HG03460 (cell line): ENCODE results near the gene REG3G.
"Not testable (repeated sequence)": the region's sequence is repeated elsewhere in the genome, so short reads cannot be mapped to it uniquely, and the experiment has no call there.

ENCODE experiments used
- ATAC-seq: cut with Tn5 transposase; IDR thresholded peaks from one replicate; pipeline ENCODE4 v1.9.1; 2021; ENCODE audit not compliant: unreplicated experiment

Gene REG3G

DNA sequence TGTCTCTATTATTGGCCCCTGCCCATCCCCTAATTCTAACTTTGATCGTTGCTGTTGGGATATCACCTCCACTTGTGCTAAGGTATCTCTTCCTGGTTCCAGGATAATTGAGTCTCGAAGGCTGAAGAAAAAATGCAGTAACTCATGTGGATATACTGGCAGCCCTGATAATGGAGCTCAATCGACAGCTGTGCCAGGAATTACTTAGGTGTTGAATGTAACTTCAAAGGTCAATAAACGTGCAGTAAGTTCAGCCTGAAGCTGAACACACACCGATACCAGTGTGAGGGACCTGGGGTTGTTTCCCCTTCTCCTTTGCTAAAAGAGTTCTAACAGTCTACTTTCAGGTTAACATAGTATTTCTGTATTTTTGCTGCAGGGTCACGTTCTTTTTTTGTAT lies 11.9 kb upstream of the REG3G start:
- no peak for ATAC-seq

DNA sequence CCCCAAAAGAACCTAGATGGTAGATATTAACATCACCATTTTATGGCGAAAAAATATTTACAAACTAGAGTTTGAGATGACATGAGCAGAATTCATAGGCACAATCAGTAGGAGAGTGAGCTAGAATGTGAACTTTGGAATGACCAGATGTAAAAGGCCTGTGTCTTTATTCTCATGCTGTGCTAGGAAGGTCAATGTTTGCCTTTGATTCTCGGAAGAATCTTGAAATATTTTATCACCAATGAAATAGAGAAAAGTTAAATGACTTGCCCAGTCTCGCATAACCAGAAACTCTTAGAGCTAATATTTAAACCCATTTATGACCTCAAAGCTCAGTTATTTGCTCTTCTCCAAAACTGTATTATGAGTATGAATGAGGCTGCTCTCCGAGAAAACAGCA lies 9.2 kb upstream of the REG3G start:
- ATAC-seq: no peak

DNA sequence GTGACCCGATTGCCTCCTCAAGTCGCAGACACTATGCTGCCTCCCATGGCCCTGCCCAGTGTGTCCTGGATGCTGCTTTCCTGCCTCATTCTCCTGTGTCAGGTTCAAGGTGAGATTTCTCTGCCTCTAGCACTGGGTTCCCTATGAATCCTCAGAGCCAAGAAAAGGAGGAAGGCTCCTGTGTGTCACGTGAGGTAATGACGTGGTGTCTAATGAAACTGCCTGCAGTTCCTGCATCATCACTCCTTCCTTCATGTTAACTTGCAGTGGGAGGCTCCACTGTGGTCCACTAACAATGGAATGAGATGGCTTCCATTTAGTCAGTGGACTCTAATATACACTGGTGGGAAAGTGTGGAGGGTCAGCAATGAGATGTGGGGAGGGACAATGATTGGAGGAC lies 559 bp downstream of the REG3G start:
- no peak for ATAC-seq

DNA sequence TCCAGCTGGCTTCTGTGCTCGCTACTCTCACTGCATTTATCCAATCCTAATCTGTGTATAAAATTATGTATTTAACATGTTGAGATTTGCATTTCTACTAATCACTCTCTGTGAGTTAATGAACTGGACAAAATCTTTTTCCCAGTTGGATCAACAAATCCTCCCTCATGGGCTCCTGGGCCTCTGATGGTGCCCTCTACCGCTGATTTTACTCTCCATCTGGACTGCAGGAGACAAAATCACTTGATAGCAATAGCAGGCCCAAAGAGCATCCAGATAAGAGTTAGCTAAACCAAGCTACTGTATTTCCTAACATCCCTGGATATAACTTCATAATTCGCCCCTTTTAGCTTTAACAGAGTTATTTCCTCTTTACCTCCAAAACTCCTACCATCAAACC lies 14.4 kb downstream of the REG3G start:
- no peak for ATAC-seq

DNA sequence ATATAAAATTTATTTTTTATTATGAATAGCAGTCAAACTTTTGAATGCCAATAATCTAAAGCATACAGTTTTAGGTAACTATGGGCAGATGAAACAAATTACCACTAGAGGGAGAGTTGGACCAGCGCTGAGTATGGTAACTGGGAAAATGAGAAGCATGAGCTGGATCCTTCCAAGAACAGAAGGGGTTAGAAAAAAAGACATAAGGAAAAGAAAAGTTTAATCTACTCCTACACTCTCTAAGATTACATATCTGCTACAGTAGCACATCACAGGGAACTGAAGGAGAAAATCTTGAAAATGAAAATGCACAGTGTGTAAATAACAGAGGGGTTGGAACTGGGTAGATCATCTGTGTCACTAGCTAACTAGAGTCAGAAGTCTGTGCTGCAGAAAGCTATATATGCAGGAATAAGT lies 15.5 kb downstream of the REG3G start:
- ATAC-seq: no peak

DNA sequence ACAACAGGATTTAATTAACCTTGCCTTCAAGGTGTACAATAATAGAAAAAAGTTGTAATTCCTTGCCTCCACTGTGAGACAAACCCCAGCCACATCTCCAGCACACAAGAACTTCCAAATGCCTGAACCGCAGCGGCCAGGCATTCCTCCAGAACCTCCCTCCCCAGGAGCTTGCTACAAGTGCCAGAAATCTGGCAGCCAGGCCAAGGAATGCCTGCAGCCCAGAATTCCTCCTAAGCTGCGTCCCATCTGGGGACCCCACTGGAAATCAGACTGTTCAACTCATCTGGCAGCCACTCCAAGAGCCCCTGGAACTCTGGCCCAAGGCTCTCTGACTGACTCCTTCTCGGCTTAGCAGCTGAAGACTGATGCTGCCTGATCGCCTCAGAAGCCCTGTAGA lies 28.0 kb downstream of the REG3G start:
- not testable (repeated sequence) for ATAC-seq

DNA sequence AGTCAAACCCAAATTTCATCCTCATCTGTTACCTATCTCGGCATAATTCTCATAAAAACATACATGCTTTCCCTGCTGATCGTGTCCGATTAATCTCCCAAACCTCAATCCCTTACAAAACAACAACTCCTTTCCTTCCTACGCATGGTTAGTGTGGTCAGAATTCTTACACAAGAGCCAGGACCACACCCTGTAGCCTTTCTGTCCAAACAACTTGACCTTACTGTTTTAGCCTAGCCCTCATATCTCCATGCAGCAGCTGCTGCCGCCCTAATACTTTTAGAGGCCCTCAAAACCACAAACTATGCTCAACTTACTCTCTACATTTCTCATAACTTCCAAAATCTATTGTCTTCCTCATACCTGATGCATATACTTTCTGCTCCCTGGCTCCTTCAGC lies 29.3 kb downstream of the REG3G start:
- ATAC-seq: not testable (repeated sequence)

DNA sequence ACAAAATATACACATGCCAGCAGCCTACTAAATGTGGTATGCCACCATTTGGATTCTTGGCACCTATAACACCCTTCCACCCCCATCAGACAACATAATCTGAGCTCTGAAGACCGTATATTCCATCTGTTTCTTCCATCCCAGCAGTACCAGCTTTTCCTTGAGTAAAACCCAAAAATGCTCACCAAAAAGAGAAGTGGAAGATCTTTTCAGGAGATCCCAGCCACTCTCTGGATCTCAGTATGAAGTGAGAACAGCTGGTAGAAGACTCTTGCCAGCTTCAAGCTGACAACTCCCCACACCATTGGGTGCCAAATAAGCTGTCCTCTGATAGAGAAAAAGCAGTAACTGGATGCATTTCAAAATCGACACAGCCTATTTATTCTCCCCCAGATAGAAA lies 39.7 kb downstream of the REG3G start:
- no peak for ATAC-seq

DNA sequence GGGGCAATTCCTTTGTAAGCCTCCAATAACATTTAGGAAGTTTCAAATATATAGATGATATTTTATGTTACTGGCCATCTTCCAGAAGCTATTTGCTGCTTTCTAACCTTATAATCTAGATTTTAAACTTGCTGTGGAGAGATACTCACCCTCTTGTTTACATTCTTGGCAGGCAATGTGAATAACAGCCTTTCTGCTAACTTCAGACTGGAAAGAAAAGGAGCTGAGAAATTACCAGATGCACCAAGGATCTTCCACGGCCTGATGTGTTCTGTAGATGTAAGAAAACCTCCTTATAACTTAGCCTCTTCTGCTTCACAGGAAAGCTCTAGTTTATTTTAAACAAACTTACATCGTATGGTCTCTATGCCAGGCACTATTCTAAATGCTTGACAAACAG lies 45.6 kb downstream of the REG3G start:
- no peak for ATAC-seq
